GM19239 (cell line): ENCODE results near the gene SLCO4A1.
"Not testable (repeated sequence)": the region's sequence is repeated elsewhere in the genome, so short reads cannot be mapped to it uniquely, and the experiment has no call there.

Experiments
- DNase-seq: peaks from one replicate; pipeline ENCODE4 v3.0.0; 2011; ENCODE audit warnings: low spot score; ENCODE audit not compliant: insufficient read length
- FAIRE-seq: peaks from 2 replicates; lab custom pipeline; 2011; peaks lifted over from hg19 to GRCh38; lab: Jason Lieb, UNC

SLCO4A1 gene

GRCh38 chr20:62678553-62678952 lies 36.2 kb downstream of the SLCO4A1 start:
- no peak for FAIRE-seq

GRCh38 chr20:62679978-62680589 lies 37.8 kb downstream of the SLCO4A1 start:
- FAIRE-seq (no peak), DNase-seq (no peak)

More at GRCh38 chr20:62678553-62678952, 36.2 kb downstream of the SLCO4A1 start:
- DNase-seq, result no peak

- no peak for DNase-seq
- no peak for FAIRE-seq
Measured at GRCh38 chr20:62682912-62683517, 40.7 kb downstream of the SLCO4A1 start.

GRCh38 chr20:62683660-62684322 lies 41.5 kb downstream of the SLCO4A1 start:
- FAIRE-seq, DNase-seq: not testable (repeated sequence)

- DNase-seq (no peak), FAIRE-seq (no peak)
Measured at GRCh38 chr20:62684981-62685380, 42.7 kb downstream of the SLCO4A1 start.

- no peak for DNase-seq
- no peak for FAIRE-seq
Measured at GRCh38 chr20:62685781-62686555, 43.7 kb downstream of the SLCO4A1 start.

- no peak for FAIRE-seq
- DNase-seq, result no peak
Measured at GRCh38 chr20:62686869-62687830, 44.8 kb downstream of the SLCO4A1 start.

- DNase-seq, result no peak
- FAIRE-seq, result no peak
Measured at GRCh38 chr20:62688083-62688482, 45.8 kb downstream of the SLCO4A1 start.

- DNase-seq, result no peak
- no peak for FAIRE-seq
Measured at GRCh38 chr20:62688855-62689460, 46.7 kb downstream of the SLCO4A1 start.

GRCh38 chr20:62689861-62690260 lies 47.6 kb downstream of the SLCO4A1 start:
- no peak for FAIRE-seq
- DNase-seq, result no peak

GRCh38 chr20:62690261-62690820 lies 48.0 kb downstream of the SLCO4A1 start:
- FAIRE-seq (no peak), DNase-seq (no peak)

GRCh38 chr20:62691487-62691886 lies 49.2 kb downstream of the SLCO4A1 start:
- DNase-seq (no peak), FAIRE-seq (no peak)

- DNase-seq (no peak), FAIRE-seq (no peak)
Measured at GRCh38 chr20:62692176-62692575, 49.9 kb downstream of the SLCO4A1 start.

- DNase-seq (no peak), FAIRE-seq (no peak)
Measured at GRCh38 chr20:62692801-62693523, 50.7 kb downstream of the SLCO4A1 start.

- DNase-seq (no peak), FAIRE-seq (no peak)
Measured at GRCh38 chr20:62693524-62693922, 51.2 kb downstream of the SLCO4A1 start.

GRCh38 chr20:62694106-62694505 lies 51.8 kb downstream of the SLCO4A1 start:
- no peak for FAIRE-seq
- DNase-seq, result no peak

- FAIRE-seq, result no peak
Measured at GRCh38 chr20:62694868-62695267, 52.6 kb downstream of the SLCO4A1 start.

More at GRCh38 chr20:62694868-62695267, 52.6 kb downstream of the SLCO4A1 start:
- no peak for DNase-seq
